CD4-positive, alpha-beta T cell treated with Interleukin-15 for 4 hours (primary cell): ENCODE data around the gene DNMT3A.
A peak's percentile ranks its signal among the peaks of the same experiment; 100 is the strongest.
"Not testable (repeated sequence)": the region's sequence is repeated elsewhere in the genome, so short reads cannot be mapped to it uniquely, and the experiment has no call there.

ENCODE experiments used
- DNase-seq: peaks from one replicate; pipeline ENCODE4 v3.0.0-alpha.2; 2020; ENCODE audit warnings: low spot score

The DNMT3A gene

DNA sequence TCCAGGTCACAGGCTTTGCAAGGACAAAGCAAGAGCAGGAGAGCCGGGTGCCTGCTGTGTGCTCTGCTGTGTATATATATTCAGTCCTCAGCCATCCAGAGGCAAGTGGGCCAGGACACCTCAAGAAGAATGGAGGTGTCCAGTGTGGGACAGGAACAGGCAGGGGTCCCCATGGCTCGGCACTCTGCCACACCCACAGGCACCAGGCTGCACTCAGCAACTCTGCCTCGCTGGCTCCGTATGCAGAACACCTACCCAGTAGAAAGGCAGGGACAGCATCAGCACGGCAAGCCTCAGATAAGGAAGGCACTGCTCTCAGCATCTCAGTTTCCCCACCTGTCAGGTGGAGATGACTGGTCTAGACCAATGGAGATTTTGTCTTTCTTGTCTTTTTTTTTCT is 57.8 kb downstream of the DNMT3A start:
- no peak for DNase-seq

DNA sequence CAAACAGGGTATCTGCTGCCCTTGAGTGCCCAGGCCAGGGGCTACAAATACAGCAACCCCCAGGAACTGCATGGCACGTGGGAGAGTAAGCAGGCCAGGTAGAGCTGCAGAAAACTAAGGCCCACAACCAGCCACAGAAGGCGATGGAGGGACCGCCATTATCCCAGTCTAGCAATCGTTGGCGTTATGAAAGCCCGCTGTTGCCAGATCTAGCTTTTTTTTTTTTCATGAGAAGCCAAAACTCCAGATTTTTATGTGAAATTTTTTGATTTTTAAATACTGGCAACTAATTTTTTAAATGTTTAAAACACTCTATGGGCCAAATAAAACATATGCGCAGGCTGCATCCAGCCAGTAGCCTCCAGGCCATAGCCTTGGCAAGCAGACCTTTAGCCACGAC is 59.8 kb downstream of the DNMT3A start:
- DNase-seq, result no peak

DNA sequence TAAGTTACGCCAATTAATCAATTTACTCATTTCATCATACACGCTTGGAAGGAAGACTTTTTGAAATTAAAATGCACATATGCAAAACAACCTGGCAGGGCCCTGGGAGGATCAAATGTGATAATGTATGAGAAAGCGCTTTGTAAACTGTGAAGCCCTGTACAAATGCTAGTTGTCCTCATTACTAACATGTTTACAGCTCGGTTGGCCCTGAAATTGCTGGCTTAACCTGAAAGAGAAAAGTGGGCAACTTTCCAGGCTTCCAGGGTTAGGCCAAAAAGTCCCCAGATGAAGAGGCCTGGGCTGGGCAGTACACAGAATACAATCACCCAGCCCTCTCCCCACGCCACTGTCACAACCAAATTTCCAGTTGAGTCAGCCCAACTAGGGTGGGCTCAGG is 60.2 kb downstream of the DNMT3A start:
- DNase-seq, result no peak

DNA sequence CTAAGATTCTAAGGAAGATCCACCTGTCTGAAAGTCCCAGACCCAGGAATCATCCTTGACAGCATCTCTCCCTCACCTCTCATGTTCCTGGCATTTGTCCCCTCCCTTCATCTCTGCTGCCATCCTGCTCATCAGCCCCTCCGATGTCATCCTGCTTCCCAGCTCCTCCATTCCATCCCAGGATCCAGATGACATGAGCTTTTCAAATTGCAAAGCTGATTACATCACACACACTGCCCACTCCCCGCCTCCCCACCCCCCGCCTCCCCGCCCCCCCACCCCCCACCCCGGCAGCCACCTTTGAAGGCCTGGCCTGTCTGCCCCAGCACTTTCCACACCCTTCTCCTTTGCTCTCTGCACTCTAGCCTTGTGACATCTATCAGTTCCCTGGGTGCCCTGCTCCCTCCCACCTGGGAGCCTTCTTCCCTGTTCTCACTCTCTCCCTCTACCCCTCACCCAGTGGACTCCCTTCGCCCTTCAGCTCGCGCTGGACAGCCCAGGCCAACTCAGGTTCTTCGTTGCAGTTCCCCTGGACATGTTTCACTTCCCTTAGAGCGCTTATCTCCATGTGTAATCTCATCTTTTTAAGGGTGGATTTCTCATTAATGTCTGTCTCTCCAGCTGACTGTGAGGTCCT is 61.6 kb downstream of the DNMT3A start:
- DNase-seq, result no peak

DNA sequence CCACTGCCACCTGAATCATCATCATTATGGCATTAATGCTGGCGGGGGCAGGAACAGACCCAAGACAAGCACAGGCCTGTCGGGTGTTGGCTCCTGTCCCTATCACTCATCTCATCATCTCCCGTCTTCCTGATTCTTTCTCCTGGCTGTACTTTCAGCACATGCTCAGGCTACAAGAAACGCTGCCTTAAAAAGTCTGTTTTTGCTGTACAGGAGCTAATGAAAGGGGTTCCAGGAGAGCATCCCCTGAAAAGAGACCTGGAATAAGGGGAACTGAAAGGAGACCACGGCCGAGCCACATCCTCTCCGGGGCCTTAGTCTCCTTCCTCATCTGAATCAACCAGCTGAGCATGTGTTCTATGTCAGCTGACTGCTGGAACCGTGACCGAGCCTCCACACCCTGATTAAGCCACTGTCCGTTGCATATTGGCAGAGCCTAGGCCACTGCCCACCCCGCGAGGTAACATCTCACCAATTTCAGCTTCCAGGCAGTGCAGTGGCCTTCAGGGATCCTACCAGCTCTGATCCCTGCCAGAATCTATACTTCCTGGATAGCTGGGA is 62.6 kb downstream of the DNMT3A start:
- DNase-seq, result no peak

DNA sequence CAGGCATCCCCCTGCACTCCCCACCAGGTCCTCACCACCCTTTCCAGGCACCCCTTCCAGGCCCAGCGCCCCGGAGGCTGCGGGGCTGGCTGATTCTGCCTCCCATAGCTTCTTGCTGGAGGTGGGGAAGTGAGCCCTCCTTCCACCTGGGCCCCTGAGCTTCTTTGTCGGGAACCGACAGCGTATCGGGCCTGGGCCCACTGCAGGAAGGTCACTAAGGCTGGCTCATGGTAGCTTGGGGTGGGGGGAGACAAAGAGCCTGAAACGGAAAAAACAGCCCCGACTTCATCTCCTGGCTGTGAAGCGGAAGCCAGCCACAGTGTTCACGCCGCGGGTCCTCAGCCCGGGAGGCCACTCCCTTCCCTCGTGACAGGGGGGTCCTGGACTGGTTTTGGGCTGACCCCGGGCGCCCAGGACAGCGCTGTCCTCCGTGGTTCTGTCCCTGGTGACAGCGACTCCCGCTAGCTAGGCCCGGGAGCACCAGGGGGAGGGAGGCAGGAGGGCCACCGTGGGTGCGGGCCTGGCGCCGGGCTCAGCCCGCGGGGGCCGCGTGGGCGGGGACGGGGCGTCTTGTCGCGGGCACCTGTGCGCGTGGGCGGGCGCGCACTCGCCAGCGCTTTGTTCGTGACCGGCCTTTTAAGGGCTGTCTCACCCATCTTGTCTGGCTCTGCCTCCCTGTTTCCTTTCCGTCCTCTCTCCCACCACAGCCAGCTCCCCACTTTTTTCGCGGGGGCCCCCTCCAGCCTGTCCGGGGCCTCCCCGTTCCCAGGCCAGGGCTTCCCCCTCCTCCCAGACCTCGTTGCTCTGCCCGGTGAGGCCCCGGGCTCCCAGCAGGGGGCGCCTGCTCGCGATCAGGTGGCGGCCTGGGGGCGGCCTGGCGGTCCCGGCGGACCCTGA is 64.9 kb downstream of the DNMT3A start:
- peak; percentile 72 for DNase-seq

DNA sequence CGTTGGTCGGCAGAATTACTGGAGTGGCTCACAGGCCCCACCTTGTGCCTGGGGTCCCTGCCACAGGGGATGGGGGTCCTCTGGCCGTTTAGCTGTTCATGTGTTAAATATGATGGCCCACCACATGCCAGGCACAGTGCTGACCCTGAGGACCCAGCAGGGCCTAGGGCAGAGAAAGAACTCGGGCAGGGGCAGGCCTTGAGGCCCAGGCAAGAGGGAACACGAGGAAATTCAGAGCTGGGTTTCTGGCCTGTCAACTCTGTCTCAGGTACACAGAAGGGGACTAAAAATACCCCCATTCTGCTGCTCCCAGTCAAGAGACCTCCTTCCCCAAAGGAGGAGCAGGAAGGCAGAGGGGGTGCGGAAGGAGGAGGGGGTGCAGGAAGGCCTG is 66.2 kb downstream of the DNMT3A start:
- no peak for DNase-seq

DNA sequence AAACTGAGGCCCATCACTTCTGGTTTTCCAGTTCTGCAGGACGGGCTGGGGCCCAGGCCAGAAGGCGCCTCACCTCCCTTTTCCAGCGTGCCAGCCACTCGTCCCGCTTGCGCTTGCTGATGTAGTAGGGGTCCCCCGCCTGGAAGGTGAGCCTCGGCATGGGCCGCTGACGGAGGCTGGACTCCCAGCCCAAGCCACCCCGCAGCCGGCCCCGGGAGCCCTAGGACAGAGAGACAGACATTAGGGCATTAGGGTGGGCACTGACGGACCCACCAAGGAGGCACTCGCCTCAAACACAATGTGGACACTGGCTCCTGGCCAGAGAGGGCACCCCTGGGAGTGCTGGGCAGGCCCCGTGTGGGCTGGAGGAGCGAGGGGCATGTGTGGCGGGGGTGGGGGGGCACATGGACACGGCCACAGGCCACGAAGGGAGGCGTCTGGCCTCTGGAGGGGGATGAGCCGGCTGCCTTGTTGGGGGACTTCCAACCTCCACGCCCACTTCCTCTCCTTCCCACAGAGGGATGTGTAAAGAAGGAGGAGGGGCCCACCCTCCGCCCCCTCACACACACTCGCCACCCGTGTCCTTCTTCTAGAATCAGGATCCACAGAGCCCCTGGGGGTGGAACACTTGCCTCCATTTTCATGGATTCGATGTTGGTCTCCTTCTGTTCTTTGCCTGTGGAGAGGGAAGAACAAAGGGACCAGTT is 66.7 kb downstream of the DNMT3A start:
- peak; percentile 56 for DNase-seq

DNA sequence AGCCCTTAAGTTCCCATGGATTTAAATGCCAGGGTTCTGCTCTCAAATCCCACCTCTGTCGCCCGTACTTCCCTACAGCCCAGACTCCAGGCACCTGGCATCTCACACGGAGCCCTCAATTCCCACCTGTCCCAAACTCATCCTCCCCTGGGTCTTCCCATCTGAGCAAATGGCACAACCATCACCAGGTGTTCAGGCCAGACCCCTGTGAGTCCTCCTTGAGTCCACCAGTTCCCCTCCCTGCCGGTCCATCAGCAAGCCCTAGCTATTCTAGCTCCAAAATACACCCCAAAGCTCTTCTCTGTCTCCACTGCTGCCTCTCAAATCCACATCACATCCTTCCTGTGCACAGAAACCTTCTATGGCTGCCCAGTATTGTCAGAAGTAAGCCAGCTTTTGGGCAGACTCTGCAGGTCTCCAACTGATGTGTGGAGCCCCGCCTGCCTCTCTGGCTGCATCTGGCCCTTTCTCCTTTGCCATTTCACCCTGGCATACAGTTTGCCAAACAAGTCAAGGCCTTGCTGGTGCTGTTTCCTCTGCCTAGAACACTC is 67.7 kb downstream of the DNMT3A start:
- DNase-seq, result no peak

DNA sequence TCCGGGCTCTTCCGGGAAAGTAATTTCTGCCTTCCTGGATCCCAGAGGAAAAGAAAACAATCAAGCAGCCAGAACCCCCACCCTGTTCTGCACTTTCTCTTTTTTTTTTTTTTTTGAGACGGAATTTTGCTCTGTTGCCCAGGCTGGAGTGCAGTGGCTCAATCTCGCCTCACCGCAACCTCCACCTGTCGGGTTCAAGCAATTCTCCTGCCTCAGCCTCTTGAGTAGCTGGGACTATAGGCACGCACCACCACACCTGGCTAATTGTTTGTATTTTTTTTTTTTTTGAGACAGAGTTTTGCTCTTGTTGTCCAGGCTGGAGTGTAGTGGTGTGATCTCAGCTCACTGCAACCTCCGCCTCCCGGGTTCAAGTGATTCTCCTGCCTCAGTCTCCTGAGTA is 69.0 kb downstream of the DNMT3A start:
- DNase-seq, result not testable (repeated sequence)

DNA sequence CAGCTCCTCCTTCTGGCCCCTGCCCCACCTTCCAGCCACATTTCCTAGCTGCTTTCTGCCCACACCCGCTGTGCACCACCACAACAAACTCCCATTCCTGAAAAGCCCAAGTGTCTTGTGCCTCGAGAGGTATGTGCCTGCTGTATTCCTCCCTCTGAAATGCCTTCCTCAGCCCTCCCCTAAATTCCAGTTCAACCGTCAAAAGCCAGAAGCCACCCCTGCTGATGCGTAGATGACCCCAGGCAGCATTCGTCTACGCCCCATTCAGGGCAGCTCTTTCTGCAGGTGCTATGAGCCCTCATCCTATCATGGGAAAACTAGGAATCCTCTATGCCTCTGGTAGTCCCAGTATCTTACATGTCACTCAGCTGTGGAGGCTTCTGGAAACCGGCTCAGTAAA is 71.7 kb downstream of the DNMT3A start:
- no peak for DNase-seq

DNA sequence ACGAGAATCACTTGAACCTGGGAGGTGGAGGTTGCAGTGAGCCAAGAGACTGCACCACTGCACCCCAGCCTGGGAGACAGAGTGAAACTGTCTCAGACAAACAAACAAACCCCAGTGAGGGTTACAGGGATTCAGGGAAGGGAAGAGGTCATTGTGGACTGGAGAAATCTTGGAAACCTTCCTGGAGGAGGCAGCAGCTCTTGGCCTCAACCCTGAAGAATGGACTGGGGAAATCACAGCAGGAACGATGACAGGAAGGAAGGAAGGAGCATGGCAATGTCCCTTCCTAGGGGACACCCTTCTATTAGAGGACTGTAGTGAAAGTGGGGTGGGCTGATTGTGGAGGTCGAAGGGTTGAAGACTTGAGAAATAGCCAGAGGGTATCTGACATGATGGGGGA is 72.5 kb downstream of the DNMT3A start:
- DNase-seq, result no peak

DNA sequence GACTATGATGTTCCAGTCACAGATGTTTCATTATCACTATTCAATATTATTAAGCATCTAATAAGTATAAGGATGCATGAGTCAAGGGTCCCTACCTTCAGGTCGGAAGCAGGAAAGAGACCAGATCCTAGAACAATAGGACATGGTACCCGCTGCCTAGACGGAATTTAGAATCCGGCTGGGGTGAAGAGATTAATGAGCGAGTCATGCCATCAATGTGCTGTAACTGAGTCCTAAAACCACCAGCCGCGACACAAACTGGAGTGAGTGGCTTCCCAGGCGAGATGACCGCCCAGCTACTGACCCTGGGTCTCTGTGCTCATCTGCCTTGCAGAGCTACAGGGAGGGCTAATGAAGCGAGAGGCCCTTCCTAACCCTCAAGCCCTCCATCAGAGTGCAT is 73.6 kb downstream of the DNMT3A start:
- no peak for DNase-seq

DNA sequence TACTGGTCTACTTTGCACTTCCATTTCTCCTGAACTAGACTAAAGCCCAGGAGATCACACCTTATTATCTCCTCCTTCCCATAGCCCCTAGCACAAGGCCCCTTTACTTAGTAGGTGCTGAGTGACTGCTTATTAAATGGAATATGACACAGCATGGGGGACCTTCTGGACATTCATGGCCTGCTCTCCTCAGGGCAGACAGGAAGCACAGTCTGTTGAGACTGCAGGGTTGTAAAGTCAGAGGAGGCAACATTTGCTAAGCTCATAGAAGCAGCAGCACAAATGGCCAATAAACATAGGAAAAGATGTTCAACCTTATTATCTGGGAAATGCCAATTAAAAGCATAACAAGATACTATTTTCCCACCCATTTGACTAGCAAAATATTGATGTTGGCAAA is 75.3 kb downstream of the DNMT3A start:
- no peak for DNase-seq

DNA sequence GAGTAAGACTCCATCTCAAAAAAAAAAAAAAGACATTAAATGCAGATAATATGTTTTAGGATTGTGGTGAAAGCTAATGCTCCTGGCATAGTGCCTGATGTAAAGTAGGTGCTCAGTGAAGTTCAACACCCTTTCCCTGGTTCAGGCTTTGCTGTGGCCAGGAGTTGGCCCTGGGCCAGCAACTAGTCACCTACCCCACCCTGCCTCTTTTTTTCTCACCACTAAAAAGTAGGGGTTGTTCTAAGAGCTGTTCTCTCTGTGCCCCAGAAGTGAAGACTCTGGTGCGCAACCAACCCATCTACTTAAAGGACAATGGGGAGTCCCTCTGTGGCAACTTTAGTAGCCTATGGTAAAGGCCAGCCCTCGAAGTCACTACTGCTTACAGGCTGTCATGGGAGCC is 75.9 kb downstream of the DNMT3A start:
- peak; percentile 62 for DNase-seq

DNA sequence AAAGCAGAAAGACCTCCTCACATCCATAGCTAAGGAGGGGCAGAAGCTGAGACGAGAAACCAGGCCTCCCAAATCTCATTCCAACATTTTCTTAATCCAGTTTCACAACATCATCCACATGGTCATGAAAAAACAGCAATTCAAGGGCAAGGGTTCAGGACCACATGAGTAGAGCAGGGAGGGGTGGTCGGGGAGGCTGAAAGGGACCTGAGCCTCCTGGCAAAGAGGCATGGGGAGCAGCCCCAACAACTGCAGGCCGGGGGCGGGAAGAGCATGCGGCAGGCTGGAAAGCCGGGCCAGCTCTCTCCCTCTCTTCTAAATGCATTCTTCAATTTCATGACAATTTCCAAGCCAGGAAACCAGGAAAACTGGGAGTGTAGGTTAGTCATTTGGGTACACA is 76.7 kb downstream of the DNMT3A start:
- no peak for DNase-seq

DNA sequence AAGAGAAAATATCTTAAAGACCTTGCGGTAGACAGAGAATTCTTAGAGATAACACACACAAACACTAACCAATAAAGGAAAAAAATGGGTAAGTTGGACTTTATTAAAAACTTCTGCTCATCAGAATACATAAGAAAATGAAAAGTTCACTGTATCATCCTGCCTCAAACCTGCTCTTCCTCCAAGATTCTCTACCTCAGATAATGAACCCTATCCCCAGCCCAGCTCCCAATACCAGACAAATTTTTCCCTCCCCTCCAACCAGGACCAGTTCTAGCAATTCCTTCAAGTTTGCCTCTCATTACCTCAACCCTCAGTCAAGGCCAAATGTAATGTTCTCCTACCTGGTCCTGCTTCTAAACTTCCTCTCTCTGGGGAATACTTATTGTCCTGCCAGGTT is 79.4 kb downstream of the DNMT3A start:
- no peak for DNase-seq

DNA sequence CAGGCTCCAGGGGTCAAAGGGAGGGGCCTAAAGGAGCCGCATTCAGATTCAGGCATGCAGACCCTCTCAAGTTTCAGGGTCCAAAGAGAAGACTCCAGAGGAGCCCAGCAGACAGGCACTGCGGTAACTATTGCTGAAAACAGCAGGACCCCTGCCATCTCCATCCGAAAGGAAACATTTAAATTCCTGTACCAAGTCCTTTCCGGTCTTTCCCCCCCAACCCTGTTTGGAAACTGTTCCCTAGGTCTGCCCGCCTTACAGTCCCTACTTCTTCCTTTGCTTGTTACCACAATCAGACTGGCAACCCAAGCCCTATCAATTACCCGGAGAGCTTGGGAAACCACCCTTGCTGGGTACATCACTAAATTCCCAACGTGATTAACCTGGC is 82.0 kb downstream of the DNMT3A start:
- no peak for DNase-seq

DNA sequence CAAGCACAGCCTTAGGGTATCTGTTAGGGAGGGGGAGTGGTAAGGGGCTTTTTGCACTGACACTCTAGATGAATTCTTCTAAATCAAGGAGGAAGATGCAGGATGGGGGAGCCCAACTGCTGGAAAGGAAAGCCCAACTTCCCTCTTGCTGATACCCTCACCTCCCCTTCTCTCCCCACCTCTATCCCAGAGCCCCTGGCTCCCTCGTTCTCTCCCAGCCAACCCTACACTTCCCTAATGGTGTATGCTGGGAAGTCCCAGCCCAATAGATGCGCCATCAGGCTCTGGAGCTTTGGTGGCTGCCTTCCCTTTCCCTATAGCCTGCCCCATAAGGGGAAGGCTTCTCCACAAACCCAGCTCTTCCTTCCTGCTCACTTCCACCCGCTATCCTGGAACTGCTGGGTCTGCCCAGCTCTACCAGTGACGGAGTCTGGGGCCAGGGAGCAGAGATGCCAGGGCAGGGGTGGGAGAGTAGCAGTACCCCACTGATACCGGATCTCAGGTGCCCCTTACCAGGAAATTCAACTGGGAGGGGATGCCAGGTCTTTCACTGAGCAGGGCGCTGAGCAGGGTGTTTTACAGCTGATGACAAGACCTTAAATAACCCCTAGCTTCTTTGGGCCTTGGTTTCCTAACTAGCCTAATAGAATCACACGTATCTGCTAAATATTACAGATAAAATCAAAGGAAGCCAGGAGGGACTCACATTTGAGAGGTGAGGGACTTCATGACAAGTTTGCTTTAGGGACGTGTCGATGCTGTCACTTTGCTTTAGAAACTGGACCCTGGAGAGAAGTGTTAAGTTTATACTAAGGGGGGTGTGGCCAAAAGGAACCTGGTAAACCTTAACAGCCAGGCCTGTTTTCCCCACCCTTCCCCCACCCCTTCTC is 82.6 kb downstream of the DNMT3A start:
- no peak for DNase-seq

DNA sequence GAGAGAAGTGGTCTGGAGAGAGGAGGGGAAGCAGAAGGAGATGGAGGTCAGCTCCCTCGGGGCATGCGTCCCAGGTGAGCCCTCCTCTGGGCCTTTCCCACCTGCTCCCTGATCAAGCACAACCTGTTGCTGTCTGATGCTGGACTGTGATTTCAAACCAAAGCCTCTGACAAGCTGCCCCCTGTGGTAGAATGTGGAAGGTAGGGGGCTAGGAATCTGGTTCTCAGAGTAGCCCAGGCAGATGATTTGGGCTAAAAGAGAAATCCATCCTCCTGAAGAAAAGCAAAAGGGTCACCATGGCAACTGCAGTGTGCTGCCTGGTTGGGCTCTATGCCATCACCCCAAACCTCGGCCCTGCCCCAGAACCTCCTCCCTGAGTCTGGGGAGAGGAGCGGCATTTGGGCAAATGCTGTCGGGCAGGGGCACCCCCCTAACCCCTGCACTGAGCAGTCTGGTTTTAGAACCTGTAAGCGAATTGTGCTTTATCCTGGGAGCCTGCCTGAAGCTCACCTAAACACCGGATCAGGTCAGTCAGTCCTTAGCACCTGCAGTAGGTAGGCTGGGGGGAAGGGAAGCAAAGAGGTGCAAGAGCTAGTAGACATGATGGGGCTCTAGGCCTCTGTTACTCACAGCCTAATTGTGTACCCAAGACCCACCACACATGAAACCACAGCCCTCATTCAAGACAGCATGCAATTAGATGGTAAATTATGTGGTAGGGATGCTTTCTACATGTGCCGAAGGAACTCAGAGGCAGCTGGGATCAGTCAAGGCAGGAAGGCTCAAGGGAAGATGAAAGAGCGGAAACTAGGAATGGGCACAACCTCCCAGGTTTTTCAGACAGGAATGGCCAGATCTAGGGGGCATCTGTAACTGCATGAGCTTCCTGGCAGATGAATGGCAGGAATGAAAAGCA is 83.5 kb downstream of the DNMT3A start:
- no peak for DNase-seq
